Erythroblast (primary cell): ENCODE data around the gene PCDHA1.

Experiments used
- GATA1 ChIP-seq: IDR thresholded peaks from 2 replicates; pipeline ENCODE4 v1.6.1; 2011; ENCODE audit warnings: low read depth, mild to moderate bottlenecking, control low read depth, low read length, moderate library complexity
- POLR2A ChIP-seq: IDR thresholded peaks from 2 replicates; pipeline ENCODE4 v1.6.1; 2011; ENCODE audit warnings: mild to moderate bottlenecking, low read length

DNA sequence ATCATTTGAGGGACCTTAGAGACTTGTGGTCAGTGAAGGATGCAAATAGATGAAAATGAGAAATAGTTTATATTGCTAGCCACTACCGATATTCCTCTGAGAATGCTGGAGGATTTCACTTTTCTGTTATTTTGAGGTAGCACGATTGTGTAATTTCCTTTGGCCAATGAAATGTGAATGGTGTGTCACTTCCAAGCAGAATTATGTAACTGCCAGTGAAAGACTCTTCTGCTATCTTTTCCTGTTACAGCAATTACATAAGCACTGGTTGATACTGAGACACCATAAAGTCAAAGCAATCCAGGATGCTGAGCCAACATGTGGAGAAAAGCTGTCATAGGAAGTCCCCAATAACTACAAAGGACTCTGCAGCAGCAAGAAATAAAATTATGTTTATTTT lies 5.1 kb downstream of the PCDHA1 start:
- TF ChIP-seq POLR2A (no peak), GATA1 (no peak)
